Stimulated activated CD8-positive, alpha-beta memory T cell treated with anti-CD3 and anti-CD28 coated beads, Interleukin-4, amount 100 ng/mL, for 4 hours (primary cell): ENCODE measurements around the gene FTSJ1.

Source experiments
- DNase-seq, 2 donors: peaks; one replicate each; pipeline ENCODE4 v3.0.0-alpha.2; 2020; ENCODE audit warnings: low read depth in 2 of 2, low spot score in 1 of 2

FTSJ1 gene

GRCh38 chrX:48470110-48470832 lies 5.7 kb upstream of the FTSJ1 start, which contains the start of gene SLC38A5:
Gene SLC38A5, minus strand, starts transcription at chrX:48470260. Its CDS starts 2,336 bp downstream, at chrX:48467924.
- DNase-seq = no peak

DNA sequence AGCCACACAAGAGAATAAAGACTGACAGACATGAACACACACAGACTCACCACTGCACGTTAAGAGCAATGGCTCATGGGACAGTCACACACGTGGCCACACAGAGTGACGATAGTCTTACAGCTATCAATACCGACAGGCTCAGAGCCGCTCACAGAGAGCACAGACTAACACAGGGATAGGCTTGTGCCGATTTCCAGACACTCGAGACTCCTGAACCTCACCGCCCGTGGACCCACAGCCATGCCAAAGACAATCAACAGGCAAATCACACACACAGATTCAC lies 5.2 kb upstream of the FTSJ1 start:
- no peak for DNase-seq

GRCh38 chrX:48471504-48471903 lies 4.5 kb upstream of the FTSJ1 start:
- no peak for DNase-seq

- no peak for DNase-seq
Observed at GRCh38 chrX:48472225-48472624, 3.8 kb upstream of the FTSJ1 start.

- no peak for DNase-seq
Observed at GRCh38 chrX:48472851-48473703, 2.9 kb upstream of the FTSJ1 start.

DNA sequence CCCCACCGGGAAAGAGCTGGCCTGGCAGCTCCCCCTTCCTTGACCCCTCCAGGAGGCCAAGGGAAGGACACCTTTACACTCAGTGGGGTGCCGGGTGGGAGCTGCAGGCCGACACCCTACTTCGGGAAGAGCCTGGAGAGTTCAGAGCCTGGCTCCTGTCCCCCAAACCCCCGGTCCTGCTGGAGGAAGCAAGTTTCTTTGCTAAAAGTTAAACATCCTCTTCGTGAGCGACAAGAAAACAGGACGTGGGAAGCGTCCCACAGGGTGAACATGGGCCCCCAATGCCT lies 2.4 kb upstream of the FTSJ1 start:
- no peak for DNase-seq

GRCh38 chrX:48474127-48474526 lies 1.9 kb upstream of the FTSJ1 start:
- no peak for DNase-seq

DNA sequence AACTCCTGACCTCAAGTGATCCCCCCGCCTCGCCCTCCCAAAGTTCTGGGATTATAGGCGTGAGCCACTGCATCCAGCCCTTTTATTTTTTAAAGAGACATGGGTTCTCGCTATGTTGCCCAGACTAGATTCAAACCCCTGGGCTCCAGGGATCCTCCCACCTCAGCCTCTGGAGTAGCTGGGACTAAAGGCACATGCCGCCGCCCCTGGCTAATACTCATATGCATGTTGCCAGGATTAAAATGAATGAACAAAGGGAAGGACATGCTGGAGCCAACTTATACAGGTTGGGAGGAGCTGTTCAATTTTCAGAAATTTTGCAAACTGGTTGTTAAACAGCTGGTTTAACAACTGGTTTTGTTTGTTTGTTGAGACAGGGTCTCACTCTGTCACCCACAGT lies 1.4 kb upstream of the FTSJ1 start:
- no peak for DNase-seq

DNA sequence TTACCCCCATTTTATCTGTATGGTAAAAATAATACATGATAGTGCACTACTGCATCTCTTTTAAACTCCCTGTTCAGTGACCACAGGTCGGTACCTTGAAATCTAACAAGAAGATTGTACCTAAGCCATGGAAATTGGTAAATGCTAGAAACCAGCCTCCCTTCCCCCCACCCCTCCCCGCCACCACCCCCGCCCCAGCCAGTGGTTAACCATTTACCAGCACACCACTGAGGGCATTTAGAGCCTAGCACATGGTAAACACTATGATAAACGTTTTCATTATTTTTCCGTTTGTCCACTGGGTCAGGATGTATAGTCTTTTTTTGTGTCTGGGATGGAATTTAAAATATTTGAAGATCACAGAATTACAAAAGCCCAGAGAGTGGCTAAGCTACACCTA lies 703 bp upstream of the FTSJ1 start:
- DNase-seq = no peak

- DNase-seq = no peak
Observed at GRCh38 chrX:48476919-48477318, 920 bp downstream of the FTSJ1 start.

- no peak for DNase-seq
Observed at GRCh38 chrX:48477960-48478755, 2.2 kb downstream of the FTSJ1 start.

DNA sequence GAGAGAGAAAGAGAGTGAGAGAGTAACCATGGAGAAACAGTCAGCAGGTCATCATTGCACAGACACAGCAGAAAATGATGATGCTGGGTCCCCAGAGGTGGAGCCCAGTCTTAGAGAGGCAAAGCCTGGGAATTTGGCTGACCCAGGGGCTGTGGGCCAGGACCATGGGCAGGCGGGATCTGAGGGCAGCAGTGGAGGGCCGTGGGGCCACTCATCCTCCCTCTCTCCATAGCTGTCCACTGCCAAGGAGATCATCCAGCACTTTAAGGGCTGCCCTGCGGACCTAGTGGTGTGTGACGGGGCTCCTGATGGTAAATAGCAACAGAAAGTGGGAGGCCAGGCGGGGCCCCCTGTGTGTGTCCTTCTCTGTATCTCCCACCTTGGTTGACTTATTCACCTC lies 2.8 kb downstream of the FTSJ1 start:
- DNase-seq = no peak

- DNase-seq = no peak
Observed at GRCh38 chrX:48480142-48480541, 4.1 kb downstream of the FTSJ1 start.

GRCh38 chrX:48480583-48480982 lies 4.6 kb downstream of the FTSJ1 start:
- no peak for DNase-seq

DNA sequence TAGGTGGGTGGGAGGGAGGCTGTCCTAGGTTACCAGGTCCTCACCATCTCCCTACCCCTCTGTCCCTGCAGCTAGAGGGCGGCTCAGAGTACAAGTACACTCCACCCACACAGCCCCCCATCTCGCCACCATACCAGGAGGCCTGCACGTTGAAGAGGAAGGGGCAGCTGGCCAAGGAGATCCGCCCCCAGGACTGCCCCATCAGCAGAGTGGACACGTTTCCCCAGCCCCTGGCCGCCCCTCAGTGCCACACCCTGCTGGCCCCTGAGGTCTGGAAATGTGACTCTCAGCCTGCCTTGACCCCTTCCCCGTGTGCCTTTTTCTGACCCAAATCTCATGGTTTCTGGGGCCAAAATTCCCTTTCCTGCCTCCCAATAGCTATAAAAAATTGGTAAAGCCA lies 6.5 kb downstream of the FTSJ1 start:
- no peak for DNase-seq

DNA sequence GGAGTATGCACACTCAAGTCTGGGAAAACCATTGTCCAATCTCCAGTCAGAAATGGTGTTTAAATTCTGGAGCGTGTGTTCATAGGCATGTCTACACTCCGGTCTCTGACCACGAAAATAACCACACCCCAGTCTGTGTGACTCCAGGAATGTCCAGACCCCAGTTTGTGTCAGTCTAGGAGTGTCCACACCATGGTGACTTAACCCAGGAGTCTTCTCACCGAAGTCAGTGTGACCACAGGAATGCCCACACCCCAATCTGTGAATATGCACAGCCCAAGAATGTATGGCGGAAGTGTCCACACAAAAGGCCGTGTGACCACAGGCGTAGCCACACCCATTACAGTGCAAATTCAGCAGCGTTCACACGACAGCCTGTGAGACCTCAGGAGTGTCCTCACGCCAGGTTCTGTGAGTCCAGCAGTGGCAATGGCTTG lies 11.4 kb downstream of the FTSJ1 start:
- DNase-seq = no peak

DNA sequence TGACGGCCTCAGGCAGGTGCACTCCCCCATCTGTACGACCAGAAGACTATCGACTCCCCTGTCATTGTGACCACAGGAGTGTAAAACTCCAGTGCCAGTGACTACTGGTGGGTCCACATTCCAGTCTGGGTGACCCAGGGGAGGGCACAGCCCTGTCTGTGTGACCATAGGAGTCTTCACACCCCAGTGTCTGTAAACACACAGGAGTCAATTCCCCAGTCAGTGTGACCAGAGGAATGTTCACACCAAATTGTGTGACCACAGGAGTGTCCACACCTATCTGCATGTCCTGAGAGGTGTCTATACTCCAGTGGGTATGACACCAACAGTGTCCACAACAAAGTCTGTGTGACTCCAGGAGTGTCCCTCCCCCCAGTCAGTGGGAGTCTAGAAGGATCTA lies 12.0 kb downstream of the FTSJ1 start:
- no peak for DNase-seq

- no peak for DNase-seq
Observed at GRCh38 chrX:48489296-48489695, 13.3 kb downstream of the FTSJ1 start.

DNA sequence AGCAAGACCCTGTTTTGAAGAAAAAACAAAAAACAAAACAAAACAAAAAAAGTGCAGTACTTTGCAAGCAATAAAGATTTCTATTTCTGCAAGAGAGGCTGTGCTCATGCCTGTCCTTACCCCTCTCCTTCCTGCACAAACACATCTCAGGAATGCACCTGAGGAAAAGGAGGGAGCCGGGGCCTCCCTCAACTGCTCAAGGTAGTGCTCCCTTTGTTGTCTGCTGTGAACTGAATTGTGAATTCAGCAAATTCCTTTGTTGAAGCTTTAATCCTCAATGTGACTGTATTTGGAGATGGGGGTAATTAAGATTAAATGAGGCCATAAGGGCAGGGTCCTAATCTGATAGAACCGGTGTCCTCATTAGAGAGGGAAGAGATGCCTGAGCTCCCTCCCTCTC lies 13.9 kb downstream of the FTSJ1 start:
- no peak for DNase-seq

DNA sequence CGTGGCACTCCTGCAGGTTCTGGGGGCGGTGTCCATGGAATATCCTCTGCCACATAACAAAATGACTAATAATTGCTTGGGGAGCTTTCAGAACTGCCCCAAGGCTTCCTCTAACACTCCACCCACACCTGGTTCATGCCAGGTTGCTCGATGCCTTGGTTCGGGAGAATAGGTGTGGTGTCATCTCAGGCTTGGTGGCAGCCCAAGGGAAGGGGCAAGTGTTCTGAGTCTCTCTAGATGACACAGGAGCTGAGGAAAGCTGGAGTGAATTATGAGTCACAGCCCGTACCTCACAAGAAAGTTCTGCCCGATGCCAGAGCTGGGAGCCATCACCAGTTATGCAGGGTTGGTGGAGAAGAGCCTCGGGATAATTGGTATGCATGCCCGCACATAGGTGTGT lies 14.7 kb downstream of the FTSJ1 start:
- DNase-seq = no peak

DNA sequence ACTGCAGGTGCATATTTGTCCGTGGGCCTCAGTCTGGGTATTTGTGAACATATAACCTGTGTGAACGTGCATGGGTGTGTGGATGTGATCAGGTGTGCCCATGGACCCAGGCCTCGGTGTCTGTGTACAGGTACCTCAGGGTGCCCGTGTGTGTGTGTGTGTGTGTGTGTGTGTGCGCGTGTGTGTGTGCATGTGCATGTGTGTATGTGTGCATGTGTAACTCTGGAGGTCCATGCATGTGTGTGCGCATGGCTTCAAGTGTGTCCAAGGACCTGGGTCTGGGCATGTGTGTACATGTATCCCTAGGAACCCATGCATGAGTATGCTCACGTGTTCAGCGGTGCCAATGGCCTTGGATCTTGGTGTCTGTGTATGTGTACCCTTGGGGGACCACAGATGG lies 15.8 kb downstream of the FTSJ1 start:
- DNase-seq = no peak

GRCh38 chrX:48492293-48492910 lies 16.4 kb downstream of the FTSJ1 start:
- no peak for DNase-seq
